Measurements from ENCODE around the gene JSRP1. TPM values are rescaled to one million over a fixed set of nuclear protein-coding genes. Genes with fewer than 3 reads are reported as not detected.

JSRP1 gene
- total and polyA plus RNA-seq, 2 donors from 2014 or later, result 0.37 to 5.0 TPM

GRCh38 chr19:2236064-2236313 lies 20.2 kb downstream of the JSRP1 start:
- no peak for FAIRE-seq

GRCh38 chr19:2235381-2236063 lies 20.7 kb downstream of the JSRP1 start:
- TF ChIP-seq CTCF (IDR thresholded peaks at IDR 0.05; ENCODE audit: borderline replicate concordance, extremely low read depth, insufficient read depth), result no peak
- DNase-seq, result peak in 1 of 5 donors; percentile 46
- peak overlapping the region; percentile 15 to 66 (median 52) for H3K9ac ChIP-seq (ENCODE audit: low read length in 3 of 3)
- peak overlapping the region; percentile 100 for H3K27ac ChIP-seq (ENCODE audit: low read depth in 2 of 2, low read length in 2 of 2)
- no peak for FAIRE-seq
- peaks cover 0 to 3% (median 0%) of the 10 kb centered on the region in 3 donors for H3K36me3 ChIP-seq (ENCODE audit: control insufficient read depth in 2 of 3, insufficient read depth in 3 of 3, low read length in 3 of 3)
- no peaks in the 10 kb centered on the region for H3K9me3 ChIP-seq (ENCODE audit: control insufficient read depth in 2 of 3, insufficient read depth in 1 of 3, low read length in 3 of 3)
- H3K4me3 ChIP-seq (ENCODE audit: low read length in 3 of 3), result peak overlapping the region; percentile 40 to 79 (median 46)
- no peaks in the 10 kb centered on the region for H3K27me3 ChIP-seq (ENCODE audit: control insufficient read depth, insufficient read depth, low read length)
- H3K4me1 ChIP-seq (ENCODE audit: control insufficient read depth in 2 of 3, insufficient read depth in 2 of 3, low read depth in 1 of 3, low read length in 3 of 3), result peaks cover 2 to 35% (median 16%) of the 10 kb centered on the region in 3 donors
- intact Hi-C loops (cut with DNase I), result no loop called here

More at GRCh38 chr19:2236064-2236313, 20.2 kb downstream of the JSRP1 start:
- TF ChIP-seq CTCF (IDR thresholded peaks at IDR 0.05; ENCODE audit: borderline replicate concordance, extremely low read depth, insufficient read depth), result no peak
- no peaks in the 10 kb centered on the region for H3K27me3 ChIP-seq (ENCODE audit: control insufficient read depth, insufficient read depth, low read length)
- intact Hi-C loops (cut with DNase I), result no loop called here
- H3K36me3 ChIP-seq (ENCODE audit: control insufficient read depth in 2 of 3, insufficient read depth in 3 of 3, low read length in 3 of 3), result peaks cover 0 to 3% (median 0%) of the 10 kb centered on the region in 3 donors
- peak overlapping the region; percentile 30 to 79 (median 76) for H3K4me3 ChIP-seq (ENCODE audit: low read length in 3 of 3)
- peak overlapping the region; percentile 100 for H3K27ac ChIP-seq (ENCODE audit: low read depth in 2 of 2, low read length in 2 of 2)
- H3K4me1 ChIP-seq (ENCODE audit: control insufficient read depth in 2 of 3, insufficient read depth in 2 of 3, low read depth in 1 of 3, low read length in 3 of 3), result peaks cover 2 to 40% (median 21%) of the 10 kb centered on the region in 3 donors
- peak overlapping the region in 1 of 3 donors; percentile 66 for H3K9ac ChIP-seq (ENCODE audit: low read length in 3 of 3)
- peak in 1 of 5 donors; percentile 89 for DNase-seq
- no peaks in the 10 kb centered on the region for H3K9me3 ChIP-seq (ENCODE audit: control insufficient read depth in 2 of 3, insufficient read depth in 1 of 3, low read length in 3 of 3)

- Histone ChIP-seq H3K27me3 (ENCODE audit: control insufficient read depth, insufficient read depth, low read length) (no peaks in the 10 kb centered on the region), H3K4me3 (ENCODE audit: low read length in 3 of 3) (peak overlapping the region; percentile 40 to 79 (median 46)), H3K4me1 (ENCODE audit: control insufficient read depth in 2 of 3, insufficient read depth in 2 of 3, low read depth in 1 of 3, low read length in 3 of 3) (peaks cover 2 to 30% (median 12%) of the 10 kb centered on the region in 3 donors), H3K9ac (ENCODE audit: low read length in 3 of 3) (peak overlapping the region in 2 of 3 donors; percentile 52 to 66), H3K9me3 (ENCODE audit: control insufficient read depth in 2 of 3, insufficient read depth in 1 of 3, low read length in 3 of 3) (no peaks in the 10 kb centered on the region), H3K27ac (ENCODE audit: low read depth in 2 of 2, low read length in 2 of 2) (peak overlapping the region; percentile 100), H3K36me3 (ENCODE audit: control insufficient read depth in 2 of 3, insufficient read depth in 3 of 3, low read length in 3 of 3) (peaks cover 0 to 3% (median 0%) of the 10 kb centered on the region in 3 donors)
- TF ChIP-seq CTCF (IDR thresholded peaks at IDR 0.05; ENCODE audit: borderline replicate concordance, extremely low read depth, insufficient read depth), result no peak
- intact Hi-C loops (cut with DNase I), result no loop called here
- DNase-seq (no peak), FAIRE-seq (no peak)
Measured at GRCh38 chr19:2234996-2235380, 21.2 kb downstream of the JSRP1 start.

Measured in kidney (tissue), 14 donors.